Hematopoietic multipotent progenitor cell treated with erythropoietin and hydrocortisone succinate and interleukin-3 and kit ligand, for 8 days (in vitro differentiated cells): ENCODE results near the gene SBNO1.

Experiments used
- DNase-seq: peaks from one replicate; pipeline ENCODE4 v3.0.0-alpha.2; 2015

Gene SBNO1

GRCh38 chr12:123242116-123242904 is 122.3 kb downstream of the SBNO1 start:
- peak; percentile 59 for DNase-seq
